ENCODE results near the gene KLHL33. TPM values are rescaled to one million over a fixed set of nuclear protein-coding genes. Genes with fewer than 3 reads are reported as not detected.
A peak's percentile ranks its signal among the peaks of the same experiment; 100 is the strongest.

KLHL33 gene
- polyA plus RNA-seq, 1 donor from 2014 or later, result not detected

- peak overlapping the region; percentile 77 for H2AFZ ChIP-seq (ENCODE audit: low read depth, low read length)
Measured at GRCh38 chr14:20460458-20461224, 24.7 kb upstream of the KLHL33 start.

DNA sequence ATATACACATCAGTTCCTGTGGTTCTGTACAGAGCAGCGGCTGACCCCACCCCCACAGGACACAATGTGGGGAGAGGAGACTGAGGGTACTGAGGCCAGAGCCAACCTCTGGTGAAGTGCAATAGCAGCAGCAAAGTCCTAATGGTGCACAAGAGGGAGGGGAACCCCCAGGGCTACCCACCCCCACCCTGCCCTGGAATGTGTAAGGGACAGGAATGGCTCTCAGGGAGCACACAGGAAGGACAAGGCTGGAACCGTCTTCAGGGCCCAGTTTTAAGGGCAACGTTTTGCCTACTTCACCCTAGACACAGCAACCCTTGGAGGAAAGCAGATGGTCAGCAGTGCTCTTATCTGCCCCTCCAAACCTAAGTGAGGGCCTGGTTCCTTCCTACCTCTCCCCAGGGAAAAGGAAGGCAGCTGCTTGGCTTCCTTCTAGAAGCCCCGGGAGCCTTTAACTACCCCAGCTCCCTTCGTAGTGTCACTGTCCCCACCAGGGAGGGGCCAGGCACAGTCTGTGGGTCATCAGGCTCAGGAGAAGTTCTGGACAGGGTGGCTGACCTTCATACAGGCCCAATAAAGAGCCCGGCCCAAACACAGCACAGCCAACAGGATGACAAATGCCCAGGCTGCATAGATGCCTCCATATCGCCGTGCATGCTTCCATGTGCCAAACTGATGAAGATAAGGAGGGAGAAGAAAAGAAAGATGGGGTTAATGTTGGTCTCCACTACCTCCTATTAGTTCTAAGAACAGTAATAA, 22.2 kb upstream of the KLHL33 start:
- no peaks in the 10 kb centered on the region for H4K20me1 ChIP-seq (ENCODE audit: insufficient read depth)
- H3K4me2 ChIP-seq (ENCODE audit: low read length), result no peak overlapping the region
- H3K9me2 ChIP-seq (ENCODE audit: insufficient read depth, low read length), result no peaks in the 10 kb centered on the region
- H3F3A ChIP-seq (ENCODE audit: insufficient read depth, low read length, poor library complexity, severe bottlenecking), result no peaks in the 10 kb centered on the region
- no peak overlapping the region for H3K27ac ChIP-seq (ENCODE audit: low read length)
- no peak overlapping the region for H2AFZ ChIP-seq (ENCODE audit: low read depth, low read length)
- H3K9me3 ChIP-seq (ENCODE audit: low read length), result no peaks in the 10 kb centered on the region
- peaks cover 50% of the 10 kb centered on the region for H3K79me2 ChIP-seq (replicated peaks; ENCODE audit: insufficient read depth, low read length)
- H3K4me3 ChIP-seq (ENCODE audit: low read length), result no peak overlapping the region
- no peaks in the 10 kb centered on the region for H3K36me3 ChIP-seq (ENCODE audit: insufficient read depth, low read length)
- H3K9ac ChIP-seq (ENCODE audit: low read length), result no peak overlapping the region
- H3K27me3 ChIP-seq (ENCODE audit: insufficient read depth, low read depth, low read length), result no peaks in the 10 kb centered on the region
- TF ChIP-seq POLR2AphosphoS5 (IDR thresholded peaks at IDR 0.05), result no peak
- TF ChIP-seq SMC3 (conservative IDR thresholded peaks at IDR 0.05; ENCODE audit: poor library complexity), result no peak
- TF ChIP-seq MXI1 (conservative IDR thresholded peaks at IDR 0.05; ENCODE audit: poor library complexity, severe bottlenecking), result no peak
- TF ChIP-seq RAD21 (conservative IDR thresholded peaks at IDR 0.05), result no peak
- TF ChIP-seq, protein P1, sequence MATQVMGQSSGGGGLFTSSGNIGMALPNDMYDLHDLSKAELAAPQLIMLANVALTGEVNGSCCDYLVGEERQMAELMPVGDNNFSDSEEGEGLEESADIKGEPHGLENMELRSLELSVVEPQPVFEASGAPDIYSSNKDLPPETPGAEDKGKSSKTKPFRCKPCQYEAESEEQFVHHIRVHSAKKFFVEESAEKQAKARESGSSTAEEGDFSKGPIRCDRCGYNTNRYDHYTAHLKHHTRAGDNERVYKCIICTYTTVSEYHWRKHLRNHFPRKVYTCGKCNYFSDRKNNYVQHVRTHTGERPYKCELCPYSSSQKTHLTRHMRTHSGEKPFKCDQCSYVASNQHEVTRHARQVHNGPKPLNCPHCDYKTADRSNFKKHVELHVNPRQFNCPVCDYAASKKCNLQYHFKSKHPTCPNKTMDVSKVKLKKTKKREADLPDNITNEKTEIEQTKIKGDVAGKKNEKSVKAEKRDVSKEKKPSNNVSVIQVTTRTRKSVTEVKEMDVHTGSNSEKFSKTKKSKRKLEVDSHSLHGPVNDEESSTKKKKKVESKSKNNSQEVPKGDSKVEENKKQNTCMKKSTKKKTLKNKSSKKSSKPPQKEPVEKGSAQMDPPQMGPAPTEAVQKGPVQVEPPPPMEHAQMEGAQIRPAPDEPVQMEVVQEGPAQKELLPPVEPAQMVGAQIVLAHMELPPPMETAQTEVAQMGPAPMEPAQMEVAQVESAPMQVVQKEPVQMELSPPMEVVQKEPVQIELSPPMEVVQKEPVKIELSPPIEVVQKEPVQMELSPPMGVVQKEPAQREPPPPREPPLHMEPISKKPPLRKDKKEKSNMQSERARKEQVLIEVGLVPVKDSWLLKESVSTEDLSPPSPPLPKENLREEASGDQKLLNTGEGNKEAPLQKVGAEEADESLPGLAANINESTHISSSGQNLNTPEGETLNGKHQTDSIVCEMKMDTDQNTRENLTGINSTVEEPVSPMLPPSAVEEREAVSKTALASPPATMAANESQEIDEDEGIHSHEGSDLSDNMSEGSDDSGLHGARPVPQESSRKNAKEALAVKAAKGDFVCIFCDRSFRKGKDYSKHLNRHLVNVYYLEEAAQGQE (IDR thresholded peaks at IDR 0.05; ENCODE audit: borderline replicate concordance), result no peak
- no peak for TF ChIP-seq TAF1 (IDR thresholded peaks at IDR 0.05; ENCODE audit: low read depth)
- TF ChIP-seq EZH2 (IDR thresholded peaks at IDR 0.05; ENCODE audit: borderline replicate concordance, insufficient read depth, low read length, poor library complexity, severe bottlenecking), result no peak
- TF ChIP-seq EP300 (conservative IDR thresholded peaks at IDR 0.05; ENCODE audit: poor library complexity, severe bottlenecking), result no peak
- TF ChIP-seq, protein P2, sequence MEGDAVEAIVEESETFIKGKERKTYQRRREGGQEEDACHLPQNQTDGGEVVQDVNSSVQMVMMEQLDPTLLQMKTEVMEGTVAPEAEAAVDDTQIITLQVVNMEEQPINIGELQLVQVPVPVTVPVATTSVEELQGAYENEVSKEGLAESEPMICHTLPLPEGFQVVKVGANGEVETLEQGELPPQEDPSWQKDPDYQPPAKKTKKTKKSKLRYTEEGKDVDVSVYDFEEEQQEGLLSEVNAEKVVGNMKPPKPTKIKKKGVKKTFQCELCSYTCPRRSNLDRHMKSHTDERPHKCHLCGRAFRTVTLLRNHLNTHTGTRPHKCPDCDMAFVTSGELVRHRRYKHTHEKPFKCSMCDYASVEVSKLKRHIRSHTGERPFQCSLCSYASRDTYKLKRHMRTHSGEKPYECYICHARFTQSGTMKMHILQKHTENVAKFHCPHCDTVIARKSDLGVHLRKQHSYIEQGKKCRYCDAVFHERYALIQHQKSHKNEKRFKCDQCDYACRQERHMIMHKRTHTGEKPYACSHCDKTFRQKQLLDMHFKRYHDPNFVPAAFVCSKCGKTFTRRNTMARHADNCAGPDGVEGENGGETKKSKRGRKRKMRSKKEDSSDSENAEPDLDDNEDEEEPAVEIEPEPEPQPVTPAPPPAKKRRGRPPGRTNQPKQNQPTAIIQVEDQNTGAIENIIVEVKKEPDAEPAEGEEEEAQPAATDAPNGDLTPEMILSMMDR (IDR thresholded peaks at IDR 0.05; ENCODE audit: poor library complexity, severe bottlenecking), result no peak

More at GRCh38 chr14:20460458-20461224, 24.7 kb upstream of the KLHL33 start:
- Histone ChIP-seq H3K27me3 (ENCODE audit: insufficient read depth, low read depth, low read length) (no peaks in the 10 kb centered on the region), H3K9me3 (ENCODE audit: low read length) (no peaks in the 10 kb centered on the region), H3K4me3 (ENCODE audit: low read length) (peak overlapping the region; percentile 92), H3K79me2 (replicated peaks; ENCODE audit: insufficient read depth, low read length) (peaks cover 41% of the 10 kb centered on the region), H3F3A (ENCODE audit: insufficient read depth, low read length, poor library complexity, severe bottlenecking) (no peaks in the 10 kb centered on the region), H3K27ac (ENCODE audit: low read length) (peak overlapping the region; percentile 90), H3K4me2 (ENCODE audit: low read length) (peak overlapping the region; percentile 53), H3K36me3 (ENCODE audit: insufficient read depth, low read length) (no peaks in the 10 kb centered on the region), H4K20me1 (ENCODE audit: insufficient read depth) (no peaks in the 10 kb centered on the region), H3K9me2 (ENCODE audit: insufficient read depth, low read length) (no peaks in the 10 kb centered on the region), H3K9ac (ENCODE audit: low read length) (peak overlapping the region; percentile 93)
- TF ChIP-seq RAD21 (conservative IDR thresholded peaks at IDR 0.05) (no peak), TAF1 (IDR thresholded peaks at IDR 0.05; ENCODE audit: low read depth) (no peak), MXI1 (conservative IDR thresholded peaks at IDR 0.05; ENCODE audit: poor library complexity, severe bottlenecking) (peak; percentile 47), POLR2AphosphoS5 (IDR thresholded peaks at IDR 0.05) (no peak)
- TF ChIP-seq, protein P2 (IDR thresholded peaks at IDR 0.05; ENCODE audit: poor library complexity, severe bottlenecking), result no peak

Measured in neural cell (in vitro differentiated cells).